Natural killer cell (primary cell): ENCODE data around the gene UTS2R. TPM values are rescaled to one million over a fixed set of nuclear protein-coding genes. Genes with fewer than 3 reads are reported as not detected.

Experiments used
- ATAC-seq, 3 donors: fragments of 150-1000 bp in 2 of 3; fragments of 200-7000 bp in 1 of 3; cut with Tn5 transposase; 1 replicate in 1 of 3; 2 replicates in 2 of 3; pipeline ENCODE4 v1.10.0; 2021; ENCODE audit warnings: mild to moderate bottlenecking in 2 of 3, moderate library complexity in 2 of 3
- DNase-seq, 2 donors: peaks; one replicate each; pipeline versions ENCODE4 v3.0.0 to v3.0.0-alpha.2; 2013 to 2021; ENCODE audit warnings: mixed read lengths in 1 of 2
- H3K27ac ChIP-seq: one replicate; pipeline ENCODE4 v1.5.1; 2013; ENCODE audit warnings: mild to moderate bottlenecking, low read length
- H3K27me3 ChIP-seq: one replicate; pipeline ENCODE4 v1.6.1; 2013; ENCODE audit warnings: low read length; ENCODE audit not compliant: control insufficient read depth, insufficient read depth
- H3K36me3 ChIP-seq: one replicate; pipeline ENCODE4 v1.6.1; 2013; ENCODE audit warnings: low read length; ENCODE audit not compliant: control insufficient read depth, insufficient read depth
- H3K4me1 ChIP-seq: one replicate; pipeline ENCODE4 v1.6.1; 2013; ENCODE audit warnings: low read length; ENCODE audit not compliant: control insufficient read depth, insufficient read depth
- H3K4me3 ChIP-seq: one replicate; pipeline ENCODE4 v1.5.1; 2013; ENCODE audit warnings: low read length
- H3K9me3 ChIP-seq: one replicate; pipeline ENCODE4 v1.6.1; 2013; ENCODE audit warnings: low read length; ENCODE audit not compliant: control insufficient read depth, insufficient read depth
- H3K27ac Mint-ChIP-seq, 2 donors: one replicate each; pipeline ENCODE4 v1.8.0; 2022; ENCODE audit warnings: mild to moderate bottlenecking in 2 of 2, mixed read lengths in 2 of 2, moderate library complexity in 1 of 2
- H3K27me3 Mint-ChIP-seq, 2 donors: one replicate each; pipeline ENCODE4 v1.8.0; 2022; ENCODE audit warnings: low read depth in 2 of 2, mixed read lengths in 2 of 2
- H3K36me3 Mint-ChIP-seq: one replicate; pipeline ENCODE4 v1.8.0; 2022; ENCODE audit warnings: mixed read lengths
- H3K4me1 Mint-ChIP-seq, 2 donors: one replicate each; pipeline ENCODE4 v1.8.0; 2022; ENCODE audit warnings: mixed read lengths in 2 of 2
- H3K4me3 Mint-ChIP-seq: one replicate; pipeline ENCODE4 v1.8.0; 2022; ENCODE audit warnings: mild to moderate bottlenecking, moderate library complexity, mixed read lengths
- H3K9me3 Mint-ChIP-seq, 2 donors: one replicate each; pipeline ENCODE4 v1.8.0; 2022; ENCODE audit warnings: mixed read lengths in 2 of 2
- CTCF ChIP-seq: fragments of 200-600 bp; IDR thresholded peaks from one replicate; pipeline ENCODE4 v1.8.0; 2022; ENCODE audit warnings: antibody characterized with exemption
- WGBS: methylation state at CpG from one replicate; pipeline ENCODE4 v1.1.7; 2013; ENCODE audit warnings: missing lambda C conversion rate; ENCODE audit not compliant: insufficient coverage; 5-methylcytosine and 5-hydroxymethylcytosine counted together
- intact Hi-C: fragments of 100-400 bp; cut with micrococcal nuclease; formaldehyde crosslinking; loops from one replicate; pipeline ENCODE4 v1.14.2; 2022
- total RNA-seq, 4 donors: library from RNA; stranded (reverse); fragments of 120-200 nt in 1 of 4; gene quantifications; one replicate each; pipeline versions ENCODE4 v1.2.3 to v1.2.4, GENCODE V29; 2013 to 2022

The UTS2R gene
- total RNA-seq, 3 donors from 2014 or later (not counting 1 experiment from before 2014, with no cell fraction given) = 0.28 TPM; not detected in 2

GRCh38 chr17:82350182-82351030, 21.2 kb upstream of the UTS2R start:
- peak; percentile 52 to 54 for DNase-seq
- no peak for TF ChIP-seq CTCF
- ATAC-seq = peak; percentile 55 to 85 (median 78)

DNA sequence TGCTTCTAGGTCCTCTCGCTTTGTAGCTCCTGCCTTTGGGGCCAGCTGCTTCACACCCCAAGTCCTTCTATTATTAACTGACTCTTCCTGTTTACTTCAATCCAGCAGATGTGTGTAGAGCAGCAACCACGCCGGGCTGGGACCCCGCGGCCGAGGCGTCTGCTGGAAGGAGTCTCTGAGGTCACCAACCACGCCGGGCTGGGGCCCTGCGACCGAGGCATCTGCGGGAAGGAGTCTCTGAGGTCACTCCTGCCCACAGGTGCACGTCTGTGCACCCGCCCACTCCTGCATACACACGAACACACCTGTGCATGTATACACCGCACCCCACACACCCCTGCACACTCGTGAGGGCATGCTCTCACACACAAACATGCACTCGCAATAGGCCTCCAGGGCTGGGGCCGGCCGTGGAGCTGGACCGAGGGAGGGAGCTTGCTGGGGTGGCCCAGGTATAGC, 20.3 kb upstream of the UTS2R start:
- H3K27ac ChIP-seq = no peak overlapping the region
- H3K9me3 ChIP-seq = no peaks in the 10 kb centered on the region
- H3K4me3 Mint-ChIP-seq = no peak overlapping the region
- peak in 1 of 3 donors; percentile 5 for ATAC-seq
- 32% methylated on average over 21 of the region's 21 CpGs for WGBS
- H3K27me3 Mint-ChIP-seq = peaks cover 0 to 9% of the 10 kb centered on the region in 2 donors
- H3K27ac Mint-ChIP-seq = peak overlapping the region; percentile 41 to 72
- H3K36me3 Mint-ChIP-seq = no peaks in the 10 kb centered on the region
- H3K27me3 ChIP-seq = no peaks in the 10 kb centered on the region
- H3K4me1 ChIP-seq = peaks cover 32% of the 10 kb centered on the region
- intact Hi-C loops = loop anchor here (1.0 to 5.0 kb wide), 2 partner anchors 66 to 203 kb away; partner anchors contain the start of genes HEXD and OGFOD3
- no peaks in the 10 kb centered on the region for H3K36me3 ChIP-seq
- no peak for DNase-seq
- H3K9me3 Mint-ChIP-seq = no peaks in the 10 kb centered on the region
- no peak overlapping the region for H3K4me3 ChIP-seq
- peaks cover 4 to 25% of the 10 kb centered on the region in 2 donors for H3K4me1 Mint-ChIP-seq
- no peak for TF ChIP-seq CTCF

More at GRCh38 chr17:82350182-82351030, 21.2 kb upstream of the UTS2R start:
- Mint-ChIP-seq H3K27me3 (peaks cover 0 to 11% of the 10 kb centered on the region in 2 donors), H3K4me1 (peaks cover 5 to 28% of the 10 kb centered on the region in 2 donors), H3K9me3 (no peaks in the 10 kb centered on the region), H3K27ac (peak overlapping the region; percentile 56 to 72), H3K4me3 (peak overlapping the region; percentile 21), H3K36me3 (no peaks in the 10 kb centered on the region)
- intact Hi-C loops = loop anchor here (1.0 to 5.0 kb wide), 2 partner anchors 67 to 204 kb away; partner anchors contain the start of genes HEXD and OGFOD3
- Histone ChIP-seq H3K27me3 (peaks cover 1% of the 10 kb centered on the region), H3K27ac (peak overlapping the region; percentile 33), H3K9me3 (no peaks in the 10 kb centered on the region), H3K4me1 (peaks cover 32% of the 10 kb centered on the region), H3K36me3 (no peaks in the 10 kb centered on the region), H3K4me3 (no peak overlapping the region)
- 52% methylated on average over 28 of the region's 28 CpGs for WGBS

- ATAC-seq = peak; percentile 63 to 83 (median 64)
- H3K27me3 Mint-ChIP-seq = peaks cover 0 to 6% of the 10 kb centered on the region in 2 donors
- Histone ChIP-seq H3K4me1 (peaks cover 28% of the 10 kb centered on the region), H3K4me3 (no peak overlapping the region), H3K9me3 (no peaks in the 10 kb centered on the region), H3K27me3 (no peaks in the 10 kb centered on the region), H3K36me3 (no peaks in the 10 kb centered on the region), H3K27ac (no peak overlapping the region)
- peaks cover 0 to 20% of the 10 kb centered on the region in 2 donors for H3K4me1 Mint-ChIP-seq
- peak; percentile 97 for TF ChIP-seq CTCF
- H3K9me3 Mint-ChIP-seq = no peaks in the 10 kb centered on the region
- H3K36me3 Mint-ChIP-seq = no peaks in the 10 kb centered on the region
- intact Hi-C loops = loop anchor here (1.0 to 5.0 kb wide), 3 partner anchors 65 to 202 kb away; partner anchors contain the start of genes HEXD and OGFOD3
- no peak overlapping the region for H3K4me3 Mint-ChIP-seq
- H3K27ac Mint-ChIP-seq = no peak overlapping the region
- peak; percentile 76 to 94 for DNase-seq
- WGBS = 43% methylated on average over 26 of the region's 26 CpGs
Observed at GRCh38 chr17:82351713-82352488, 19.7 kb upstream of the UTS2R start.
